Upper lobe of right lung (tissue), 1 donor: Measurements from ENCODE around the gene CLEC16A. TPM values are rescaled to one million over a fixed set of nuclear protein-coding genes. Genes with fewer than 3 reads are reported as not detected.
A peak's percentile ranks its signal among the peaks of the same experiment; 100 is the strongest.
"Not testable (repeated sequence)": the region's sequence is repeated elsewhere in the genome, so short reads cannot be mapped to it uniquely, and the experiment has no call there.

ENCODE experiments used
- ATAC-seq: fragments of 200-7000 bp; cut with Tn5 transposase; one replicate; pipeline ENCODE4 v1.9.1; 2020; ENCODE audit warnings: mild to moderate bottlenecking, moderate library complexity
- DNase-seq: peaks from one replicate; pipeline ENCODE4 v3.0.0-alpha.2; 2020
- H3K27ac ChIP-seq: fragments of 200-600 bp; one replicate; pipeline ENCODE4 v1.8.0; 2022
- H3K27me3 ChIP-seq: fragments of 200-600 bp; one replicate; pipeline ENCODE4 v1.8.0; 2022; ENCODE audit warnings: mild to moderate bottlenecking
- H3K36me3 ChIP-seq: fragments of 200-600 bp; one replicate; pipeline ENCODE4 v1.8.0; 2022
- H3K4me1 ChIP-seq: fragments of 200-600 bp; one replicate; pipeline ENCODE4 v1.8.0; 2022
- H3K4me3 ChIP-seq: fragments of 200-600 bp; one replicate; pipeline ENCODE4 v1.8.0; 2022; ENCODE audit warnings: mild to moderate bottlenecking
- H3K9me3 ChIP-seq: fragments of 200-600 bp; one replicate; pipeline ENCODE4 v1.8.0; 2022
- intact Hi-C: fragments of 100-400 bp; cut with DNase I; formaldehyde crosslinking; loops from one replicate; pipeline ENCODE4 v1.11.0; 2022
- total RNA-seq: library from RNA; stranded (reverse); fragmentation: NEBNext Ultra II Directional; extraction: Animal tissue kit (Norgen Biotek cat#: 25700); gene quantifications from one replicate; pipeline ENCODE4 v1.2.1, GENCODE V29; 2021
- TF ChIP-seq, protein P1 (sequence below): fragments of 200-600 bp; IDR thresholded peaks from one replicate; pipeline ENCODE4 v1.8.0; 2022; ENCODE audit warnings: antibody characterized with exemption
- donor health status: DM: no; HTN: yes; CAD: no; lungs with severe emphysema.

CLEC16A gene
- total RNA-seq, 1 donor from 2014 or later = 36.9 TPM

DNA sequence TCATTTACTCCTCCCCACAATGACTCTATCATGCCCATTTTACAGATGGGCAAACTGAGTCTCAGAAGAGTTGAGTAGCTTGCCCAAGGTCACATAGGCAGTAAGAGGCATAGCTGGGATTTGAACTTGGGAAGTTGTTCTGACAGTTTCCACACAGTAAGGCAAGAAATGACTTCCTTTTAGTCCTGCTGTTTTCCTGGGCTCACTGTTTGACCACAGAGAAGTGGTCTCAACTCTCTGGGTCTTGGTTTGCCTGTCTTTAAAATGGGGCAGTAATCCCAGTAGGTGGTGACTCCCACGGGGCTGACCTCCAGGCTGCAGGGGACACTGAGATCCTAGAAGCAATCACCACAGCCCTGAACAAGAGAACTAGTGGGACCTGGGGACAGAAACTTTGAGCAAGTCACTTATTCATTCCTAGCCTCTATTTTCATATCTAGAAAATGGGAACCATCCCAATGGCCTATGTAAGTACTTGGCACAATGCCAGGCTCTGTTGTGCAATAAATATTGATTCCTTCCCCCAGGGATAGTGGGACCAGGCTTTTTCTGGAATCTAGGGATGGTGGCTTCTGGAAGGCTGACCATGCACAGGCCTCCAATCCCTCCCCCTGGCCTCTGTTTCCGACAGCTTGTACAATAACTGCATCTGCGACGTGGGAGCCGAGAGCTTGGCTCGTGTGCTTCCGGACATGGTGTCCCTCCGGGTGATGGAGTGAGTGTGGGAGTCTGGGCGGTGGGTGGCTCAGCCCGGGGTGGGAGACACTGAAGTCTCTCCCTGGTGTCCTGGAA, 22.6 kb upstream of the CLEC16A start:
- Histone ChIP-seq H3K27ac (peak overlapping the region; percentile 51), H3K27me3 (no peaks in the 10 kb centered on the region), H3K9me3 (no peaks in the 10 kb centered on the region), H3K4me1 (peaks cover 27% of the 10 kb centered on the region), H3K4me3 (no peak overlapping the region), H3K36me3 (peaks cover 44% of the 10 kb centered on the region)
- ATAC-seq (peak; percentile 5), DNase-seq (no peak)
- intact Hi-C loops = loop anchor here (10.0 kb wide), 1 partner anchor 177 kb away; the partner anchor contains the start of gene NUBP1
- TF ChIP-seq, protein P1, sequence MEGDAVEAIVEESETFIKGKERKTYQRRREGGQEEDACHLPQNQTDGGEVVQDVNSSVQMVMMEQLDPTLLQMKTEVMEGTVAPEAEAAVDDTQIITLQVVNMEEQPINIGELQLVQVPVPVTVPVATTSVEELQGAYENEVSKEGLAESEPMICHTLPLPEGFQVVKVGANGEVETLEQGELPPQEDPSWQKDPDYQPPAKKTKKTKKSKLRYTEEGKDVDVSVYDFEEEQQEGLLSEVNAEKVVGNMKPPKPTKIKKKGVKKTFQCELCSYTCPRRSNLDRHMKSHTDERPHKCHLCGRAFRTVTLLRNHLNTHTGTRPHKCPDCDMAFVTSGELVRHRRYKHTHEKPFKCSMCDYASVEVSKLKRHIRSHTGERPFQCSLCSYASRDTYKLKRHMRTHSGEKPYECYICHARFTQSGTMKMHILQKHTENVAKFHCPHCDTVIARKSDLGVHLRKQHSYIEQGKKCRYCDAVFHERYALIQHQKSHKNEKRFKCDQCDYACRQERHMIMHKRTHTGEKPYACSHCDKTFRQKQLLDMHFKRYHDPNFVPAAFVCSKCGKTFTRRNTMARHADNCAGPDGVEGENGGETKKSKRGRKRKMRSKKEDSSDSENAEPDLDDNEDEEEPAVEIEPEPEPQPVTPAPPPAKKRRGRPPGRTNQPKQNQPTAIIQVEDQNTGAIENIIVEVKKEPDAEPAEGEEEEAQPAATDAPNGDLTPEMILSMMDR = no peak

DNA sequence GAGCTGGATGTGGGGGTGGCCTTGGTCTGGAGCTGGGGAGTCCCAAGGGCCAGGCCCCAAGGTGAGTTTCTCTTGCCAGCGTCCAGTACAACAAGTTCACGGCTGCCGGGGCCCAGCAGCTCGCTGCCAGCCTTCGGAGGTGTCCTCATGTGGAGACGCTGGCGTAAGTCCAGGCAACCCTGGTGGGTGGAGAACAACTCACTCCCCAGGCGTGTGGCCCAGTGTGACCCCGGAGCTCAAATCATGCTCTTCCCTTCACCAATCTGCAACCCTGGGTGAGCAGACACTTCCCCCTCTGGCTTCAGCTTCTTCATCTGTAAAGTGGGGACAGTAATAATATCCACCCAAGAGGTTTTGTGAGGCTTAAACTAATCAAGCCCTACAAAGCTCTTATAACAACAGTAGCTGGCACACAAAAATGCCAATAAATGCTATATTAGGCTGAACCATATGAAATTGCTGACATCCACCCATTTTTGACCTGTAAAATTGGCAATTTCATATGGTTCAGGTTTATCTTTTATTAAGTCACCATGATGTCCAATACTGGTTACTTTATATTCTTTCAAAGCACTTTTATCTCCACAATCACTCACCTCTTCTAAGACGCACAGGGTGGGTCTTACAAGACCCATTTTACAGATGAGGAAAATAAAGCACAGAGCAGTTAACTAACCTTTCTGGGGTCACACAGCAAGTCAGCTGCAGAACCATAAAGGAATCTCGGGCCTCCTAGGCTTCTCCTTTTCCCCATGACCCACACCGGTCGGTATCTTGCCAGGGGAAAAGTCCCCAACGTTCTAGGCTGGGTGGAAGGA, 21.8 kb upstream of the CLEC16A start:
- Histone ChIP-seq H3K4me3 (no peak overlapping the region), H3K27ac (peak overlapping the region; percentile 51), H3K36me3 (peaks cover 47% of the 10 kb centered on the region), H3K27me3 (no peaks in the 10 kb centered on the region), H3K4me1 (peaks cover 27% of the 10 kb centered on the region), H3K9me3 (no peaks in the 10 kb centered on the region)
- ATAC-seq = peak; percentile 71
- TF ChIP-seq, protein P1 = no peak
- intact Hi-C loops = loop anchor here (10.0 kb wide), 1 partner anchor 178 kb away; the partner anchor contains the start of gene NUBP1
- peak; percentile 90 for DNase-seq

DNA sequence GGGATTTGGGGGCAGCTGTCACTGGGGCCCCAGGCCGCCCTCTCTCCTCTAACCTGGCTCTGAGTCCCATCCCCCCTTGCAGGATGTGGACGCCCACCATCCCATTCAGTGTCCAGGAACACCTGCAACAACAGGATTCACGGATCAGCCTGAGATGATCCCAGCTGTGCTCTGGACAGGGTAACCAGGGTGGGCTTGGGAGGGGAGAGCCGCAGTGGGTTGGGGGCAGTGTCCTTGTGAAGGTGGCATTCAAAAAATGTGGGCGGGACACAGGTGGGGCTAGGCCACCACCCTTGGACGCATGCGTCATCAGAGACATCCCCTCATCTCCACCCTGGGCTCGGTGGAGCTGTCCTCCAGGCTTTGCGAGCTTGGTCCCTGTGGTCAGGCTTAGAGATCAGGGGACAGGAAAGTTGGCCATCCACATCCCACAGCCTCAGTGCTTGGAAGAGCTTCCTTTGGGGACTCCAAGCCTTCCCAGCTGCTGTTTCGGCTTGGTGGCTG, 21.2 kb upstream of the CLEC16A start:
- H3K9me3 ChIP-seq = no peaks in the 10 kb centered on the region
- intact Hi-C loops = loop anchor here (10.0 kb wide), 1 partner anchor 178 kb away; the partner anchor contains the start of gene NUBP1
- no peaks in the 10 kb centered on the region for H3K27me3 ChIP-seq
- peaks cover 29% of the 10 kb centered on the region for H3K4me1 ChIP-seq
- DNase-seq (no peak), ATAC-seq (no peak)
- TF ChIP-seq, protein P1 = no peak
- peaks cover 54% of the 10 kb centered on the region for H3K36me3 ChIP-seq
- no peak overlapping the region for H3K27ac ChIP-seq
- no peak overlapping the region for H3K4me3 ChIP-seq

DNA sequence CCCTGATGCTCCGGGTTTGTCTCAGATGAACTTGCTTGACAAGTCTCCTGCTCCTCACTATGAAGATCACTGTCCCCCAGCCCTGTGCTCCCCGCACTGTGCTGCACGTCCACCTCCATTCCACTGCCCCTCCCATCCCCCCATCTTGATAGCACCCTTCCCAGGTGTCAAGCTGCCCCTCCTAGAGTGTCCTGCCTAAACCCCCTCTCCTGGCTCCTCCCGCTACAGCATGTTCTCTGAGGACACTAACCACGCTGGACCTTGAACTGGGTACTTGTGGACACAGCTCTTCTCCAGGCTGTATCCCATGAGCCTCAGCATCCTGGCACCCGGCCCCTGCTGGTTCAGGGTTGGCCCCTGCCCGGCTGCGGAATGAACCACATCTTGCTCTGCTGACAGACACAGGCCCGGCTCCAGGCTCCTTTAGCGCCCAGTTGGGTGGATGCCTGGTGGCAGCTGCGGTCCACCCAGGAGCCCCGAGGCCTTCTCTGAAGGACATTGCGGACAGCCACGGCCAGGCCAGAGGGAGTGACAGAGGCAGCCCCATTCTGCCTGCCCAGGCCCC, 20.6 kb upstream of the CLEC16A start:
- Histone ChIP-seq H3K9me3 (no peaks in the 10 kb centered on the region), H3K36me3 (peaks cover 59% of the 10 kb centered on the region), H3K4me3 (no peak overlapping the region), H3K27me3 (no peaks in the 10 kb centered on the region), H3K27ac (no peak overlapping the region), H3K4me1 (peaks cover 29% of the 10 kb centered on the region)
- ATAC-seq = peak; percentile 2
- TF ChIP-seq, protein P1 = no peak
- DNase-seq = no peak
- intact Hi-C loops = loop anchor here (10.0 kb wide), 1 partner anchor 179 kb away; the partner anchor contains the start of gene NUBP1

DNA sequence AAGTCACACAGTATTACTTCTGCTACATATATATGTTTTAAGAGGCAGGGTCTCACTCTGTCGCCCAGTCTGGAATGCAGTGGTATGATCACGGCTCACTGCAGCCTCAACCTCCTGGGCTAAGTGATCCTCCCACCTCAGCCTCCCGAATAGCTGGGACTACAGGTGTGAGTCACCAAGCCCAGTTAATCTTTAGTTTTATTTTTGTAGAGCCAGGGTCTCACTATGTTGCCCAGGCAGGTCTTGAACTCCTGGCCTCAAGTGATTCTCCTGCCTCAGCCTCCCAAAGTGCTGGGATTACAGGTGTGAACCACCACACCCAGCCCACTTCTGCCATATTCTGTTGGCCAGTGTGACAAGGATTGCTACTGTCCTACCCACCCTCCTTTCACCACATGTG, 19.1 kb upstream of the CLEC16A start:
- intact Hi-C loops = loop anchor here (10.0 kb wide), 1 partner anchor 180 kb away; the partner anchor contains the start of gene NUBP1
- not testable (repeated sequence) for H3K27me3 ChIP-seq, H3K4me3 ChIP-seq, ATAC-seq, DNase-seq, H3K9me3 ChIP-seq, H3K27ac ChIP-seq
- Histone ChIP-seq H3K36me3 (peaks cover 61% of the 10 kb centered on the region), H3K4me1 (peaks cover 42% of the 10 kb centered on the region)
